Endothelial cell (in vitro differentiated cells): ENCODE data around the gene THSD4. TPM values are rescaled to one million over a fixed set of nuclear protein-coding genes. Genes with fewer than 3 reads are reported as not detected.
"Not testable (repeated sequence)": the region's sequence is repeated elsewhere in the genome, so short reads cannot be mapped to it uniquely, and the experiment has no call there.

Experiments
- DNase-seq: peaks from one replicate; pipeline ENCODE4 v3.0.0; 2021; ENCODE audit warnings: low spot score
- H3K27ac Mint-ChIP-seq: one replicate; pipeline ENCODE4 v1.8.0; 2021; ENCODE audit warnings: mixed read lengths, inconsistent platforms; ENCODE audit not compliant: unreplicated experiment
- H3K27me3 Mint-ChIP-seq: one replicate; pipeline ENCODE4 v1.8.0; 2021; ENCODE audit warnings: mild to moderate bottlenecking, moderate library complexity, mixed read lengths, inconsistent platforms; ENCODE audit not compliant: unreplicated experiment
- H3K36me3 Mint-ChIP-seq: one replicate; pipeline ENCODE4 v1.8.0; 2021; ENCODE audit warnings: mild to moderate bottlenecking, low read depth, mixed read lengths, inconsistent platforms; ENCODE audit not compliant: unreplicated experiment
- H3K4me1 Mint-ChIP-seq: one replicate; pipeline ENCODE4 v1.8.0; 2021; ENCODE audit warnings: mild to moderate bottlenecking, mixed read lengths, inconsistent platforms; ENCODE audit not compliant: unreplicated experiment
- H3K4me3 Mint-ChIP-seq: one replicate; pipeline ENCODE4 v1.8.0; 2021; ENCODE audit warnings: mild to moderate bottlenecking, mixed read lengths, inconsistent platforms; ENCODE audit not compliant: unreplicated experiment
- H3K9me3 Mint-ChIP-seq: one replicate; pipeline ENCODE4 v1.8.0; 2021; ENCODE audit warnings: mixed read lengths, inconsistent platforms; ENCODE audit not compliant: unreplicated experiment
- CTCF ChIP-seq: fragments of 200-600 bp; sonication (generic); IDR thresholded peaks from one replicate; pipeline ENCODE4 v1.5.0; 2021; ENCODE audit warnings: antibody characterized with exemption; ENCODE audit not compliant: unreplicated experiment
- total RNA-seq: library from RNA; stranded (reverse); fragmentation: NEBNext Ultra II Directional; extraction: Animal tissue kit (Norgen Biotek cat#: 25700); gene quantifications from one replicate; pipeline ENCODE4 v1.2.1, GENCODE V29; 2021; ENCODE audit not compliant: unreplicated experiment

Gene THSD4
- total RNA-seq, 1 donor from 2014 or later = 0.92 TPM

- no peaks in the 10 kb centered on the region for H3K36me3 Mint-ChIP-seq
- H3K4me1 Mint-ChIP-seq = peaks cover 2% of the 10 kb centered on the region
- H3K9me3 Mint-ChIP-seq = no peaks in the 10 kb centered on the region
- H3K27ac Mint-ChIP-seq = no peak overlapping the region
- DNase-seq = no peak
- H3K27me3 Mint-ChIP-seq = no peaks in the 10 kb centered on the region
- H3K4me3 Mint-ChIP-seq = no peak overlapping the region
- TF ChIP-seq CTCF = no peak
These were observed 251.3 kb downstream of the THSD4 start for GRCh38 chr15:71366522-71366921.

- Mint-ChIP-seq H3K4me1 (peaks cover 2% of the 10 kb centered on the region), H3K27ac (no peak overlapping the region), H3K36me3 (peaks cover 2% of the 10 kb centered on the region), H3K4me3 (no peak overlapping the region), H3K9me3 (no peaks in the 10 kb centered on the region), H3K27me3 (no peaks in the 10 kb centered on the region)
- DNase-seq = no peak
- TF ChIP-seq CTCF = no peak
These were observed 251.7 kb downstream of the THSD4 start for GRCh38 chr15:71366926-71367325.

- not testable (repeated sequence) for H3K27ac Mint-ChIP-seq, H3K36me3 Mint-ChIP-seq, H3K27me3 Mint-ChIP-seq, DNase-seq, H3K4me3 Mint-ChIP-seq, H3K9me3 Mint-ChIP-seq, H3K4me1 Mint-ChIP-seq
These were observed 252.5 kb downstream of the THSD4 start for GRCh38 chr15:71367737-71368136.

- H3K9me3 Mint-ChIP-seq, H3K27me3 Mint-ChIP-seq, H3K27ac Mint-ChIP-seq, H3K4me3 Mint-ChIP-seq, DNase-seq, H3K36me3 Mint-ChIP-seq: not testable (repeated sequence)
- peaks cover 20% of the 10 kb centered on the region for H3K4me1 Mint-ChIP-seq
These were observed 257.5 kb downstream of the THSD4 start for GRCh38 chr15:71372769-71373168.

GRCh38 chr15:71373917-71374316, 258.6 kb downstream of the THSD4 start:
- DNase-seq = no peak
- Mint-ChIP-seq H3K4me3 (no peak overlapping the region), H3K27me3 (peaks cover 5% of the 10 kb centered on the region), H3K36me3 (peaks cover 3% of the 10 kb centered on the region), H3K9me3 (no peaks in the 10 kb centered on the region), H3K4me1 (peaks cover 20% of the 10 kb centered on the region), H3K27ac (no peak overlapping the region)
- TF ChIP-seq CTCF = no peak

- peaks cover 20% of the 10 kb centered on the region for H3K4me1 Mint-ChIP-seq
These were observed 259.5 kb downstream of the THSD4 start for GRCh38 chr15:71374607-71375352.

More at GRCh38 chr15:71374607-71375352, 259.5 kb downstream of the THSD4 start:
- Mint-ChIP-seq H3K9me3 (no peaks in the 10 kb centered on the region), H3K4me3 (no peak overlapping the region), H3K27me3 (peaks cover 5% of the 10 kb centered on the region), H3K27ac (no peak overlapping the region), H3K36me3 (peaks cover 3% of the 10 kb centered on the region)
- no peak for TF ChIP-seq CTCF
- DNase-seq = no peak
